HG03045 (cell line): ENCODE results near the gene GDF2.

Experiments
- ATAC-seq: cut with Tn5 transposase; IDR thresholded peaks from one replicate; pipeline ENCODE4 v1.9.1; 2021; ENCODE audit warnings: mild to moderate bottlenecking, moderate library complexity; ENCODE audit not compliant: unreplicated experiment

Gene GDF2

GRCh38 chr10:47350671-47351640, 28.7 kb downstream of the GDF2 start:
- no peak for ATAC-seq

DNA sequence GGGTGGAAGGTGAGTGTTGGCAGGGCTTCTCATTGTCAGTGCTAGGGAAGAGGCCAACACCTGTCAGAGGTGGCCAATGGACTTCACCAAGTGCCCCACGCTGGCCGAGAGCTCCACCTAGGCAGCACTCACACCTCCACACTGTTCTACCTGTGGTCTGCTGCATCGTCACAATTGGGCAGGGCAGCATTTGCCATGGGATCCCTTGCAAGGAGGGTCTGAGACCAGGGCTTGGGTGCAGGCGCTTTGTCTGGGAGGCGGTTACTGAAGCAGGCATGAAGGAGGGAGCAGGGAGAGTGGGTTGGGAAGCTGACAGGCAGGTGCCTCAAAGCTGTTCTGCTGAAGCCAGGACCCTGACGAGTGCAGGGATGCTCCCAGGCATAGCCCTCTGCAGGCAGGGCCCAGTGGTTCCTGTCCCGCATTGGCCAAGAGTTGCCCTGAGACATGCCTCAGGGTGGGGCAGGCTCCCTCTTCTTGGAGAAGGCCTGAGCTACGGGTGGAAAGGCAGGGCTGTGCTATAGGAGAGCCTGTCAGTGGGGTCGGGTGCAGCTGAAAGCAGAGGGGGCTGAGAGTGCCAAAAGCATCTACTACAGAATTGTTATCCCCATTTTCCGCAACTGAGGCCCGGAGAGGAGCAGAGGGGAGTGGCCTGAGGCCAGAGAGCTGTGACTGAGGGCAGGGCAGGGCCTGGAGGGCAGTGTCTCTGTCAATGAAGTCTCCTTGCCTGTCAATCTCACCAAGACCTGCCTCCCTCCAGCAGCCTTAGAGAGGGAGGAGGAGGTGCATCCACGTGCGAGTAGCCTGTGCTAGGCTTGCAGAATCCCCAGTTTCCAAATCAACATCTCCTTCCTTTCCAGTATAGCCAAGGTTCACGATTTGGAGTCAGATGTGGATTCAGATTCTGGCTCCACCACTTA, 29.9 kb downstream of the GDF2 start:
- no peak for ATAC-seq

GRCh38 chr10:47353351-47353750, 31.1 kb downstream of the GDF2 start:
- no peak for ATAC-seq

DNA sequence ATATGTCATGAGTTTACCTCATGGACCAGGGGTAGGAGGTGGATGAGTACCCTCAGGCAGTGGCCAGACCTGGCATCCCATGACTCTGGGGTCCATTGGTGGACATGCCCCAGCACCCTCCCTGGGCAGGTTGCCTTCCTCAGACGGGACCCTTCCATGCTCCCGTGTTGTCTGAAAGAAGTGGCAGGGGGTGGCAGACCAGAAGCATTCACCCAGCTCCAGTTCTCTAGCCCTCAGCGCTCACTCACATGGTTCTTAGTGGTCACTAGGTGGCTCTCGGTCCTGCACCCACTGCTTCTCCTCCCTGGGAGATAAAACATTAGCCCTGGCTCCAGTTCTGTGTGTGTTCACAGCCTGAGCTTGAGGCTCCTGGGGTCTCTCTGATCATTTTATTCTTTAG, 31.9 kb downstream of the GDF2 start:
- ATAC-seq = no peak

DNA sequence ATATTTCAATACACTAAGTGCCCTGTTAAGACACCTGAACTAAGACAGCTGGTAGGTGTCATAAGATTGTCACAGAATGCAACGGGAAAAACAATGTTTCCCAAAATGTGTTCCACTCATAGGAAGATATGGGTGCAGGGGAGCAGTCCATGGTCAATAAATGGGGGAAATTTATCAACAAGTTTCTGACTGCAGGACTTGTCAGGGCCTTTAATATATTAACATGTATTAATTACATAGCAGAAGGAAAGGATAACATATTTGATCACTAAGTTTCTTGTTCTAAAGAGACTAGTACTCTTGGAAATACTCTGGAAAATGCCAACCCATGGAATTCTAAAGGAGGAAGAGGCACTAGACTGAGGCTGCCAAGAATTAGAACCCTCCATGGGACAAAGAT, 32.6 kb downstream of the GDF2 start:
- no peak for ATAC-seq

DNA sequence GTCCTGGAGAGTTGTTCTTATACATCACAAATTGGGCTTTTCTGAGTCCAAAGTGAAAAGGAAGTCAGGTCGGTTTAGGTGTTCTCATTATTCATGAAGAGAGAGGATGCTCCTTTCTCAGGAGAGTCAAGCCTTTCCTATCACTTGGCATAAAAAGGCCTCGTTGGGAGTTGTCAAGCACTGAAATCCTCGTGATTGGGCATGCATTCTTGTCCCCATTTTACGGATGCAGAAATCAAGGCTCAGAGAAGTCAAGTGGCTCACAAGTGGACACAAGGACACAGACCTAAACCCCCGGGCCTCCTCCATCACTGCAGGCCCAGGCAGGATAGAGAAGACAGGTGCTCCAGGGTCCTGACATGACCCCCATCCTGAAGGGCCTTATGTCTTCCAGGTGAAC, 34.5 kb downstream of the GDF2 start:
- no peak for ATAC-seq

DNA sequence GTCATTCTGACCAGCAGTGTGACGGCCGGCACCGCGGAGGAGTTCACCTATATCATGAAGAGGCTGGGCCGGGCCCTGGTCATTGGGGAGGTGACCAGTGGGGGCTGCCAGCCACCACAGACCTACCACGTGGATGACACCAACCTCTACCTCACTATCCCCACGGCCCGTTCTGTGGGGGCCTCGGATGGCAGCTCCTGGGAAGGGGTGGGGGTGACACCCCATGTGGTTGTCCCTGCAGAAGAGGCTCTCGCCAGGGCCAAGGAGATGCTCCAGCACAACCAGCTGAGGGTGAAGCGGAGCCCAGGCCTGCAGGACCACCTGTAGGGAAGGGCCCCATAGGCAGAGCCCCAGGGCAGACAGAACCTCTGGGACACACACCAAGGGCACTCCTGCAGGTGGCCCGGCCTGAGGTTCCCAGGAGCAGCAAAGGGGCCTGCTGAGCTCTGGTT, 34.9 kb downstream of the GDF2 start:
- ATAC-seq = no peak

GRCh38 chr10:47357911-47358310, 35.7 kb downstream of the GDF2 start:
- ATAC-seq = no peak

GRCh38 chr10:47358457-47358856, 36.2 kb downstream of the GDF2 start:
- no peak for ATAC-seq

DNA sequence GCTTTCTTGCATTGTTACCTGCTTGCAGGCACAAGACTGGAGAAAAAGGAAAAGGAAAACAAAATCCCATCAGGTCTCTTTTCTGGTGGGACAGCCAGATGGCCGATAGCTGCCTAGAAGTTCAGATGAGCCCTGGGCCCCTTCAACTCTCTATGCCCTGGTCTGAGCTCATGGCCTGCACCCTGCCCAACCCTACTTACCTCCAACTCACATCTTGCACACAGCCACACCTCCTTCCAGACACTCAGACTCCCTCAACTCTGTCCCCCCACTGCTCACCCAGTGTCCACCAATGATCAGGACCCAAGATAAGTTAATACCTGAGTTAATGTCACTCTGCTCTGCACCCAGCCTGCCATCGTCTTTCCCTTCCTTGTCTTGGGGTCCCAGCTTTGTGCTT, 36.8 kb downstream of the GDF2 start:
- no peak for ATAC-seq

DNA sequence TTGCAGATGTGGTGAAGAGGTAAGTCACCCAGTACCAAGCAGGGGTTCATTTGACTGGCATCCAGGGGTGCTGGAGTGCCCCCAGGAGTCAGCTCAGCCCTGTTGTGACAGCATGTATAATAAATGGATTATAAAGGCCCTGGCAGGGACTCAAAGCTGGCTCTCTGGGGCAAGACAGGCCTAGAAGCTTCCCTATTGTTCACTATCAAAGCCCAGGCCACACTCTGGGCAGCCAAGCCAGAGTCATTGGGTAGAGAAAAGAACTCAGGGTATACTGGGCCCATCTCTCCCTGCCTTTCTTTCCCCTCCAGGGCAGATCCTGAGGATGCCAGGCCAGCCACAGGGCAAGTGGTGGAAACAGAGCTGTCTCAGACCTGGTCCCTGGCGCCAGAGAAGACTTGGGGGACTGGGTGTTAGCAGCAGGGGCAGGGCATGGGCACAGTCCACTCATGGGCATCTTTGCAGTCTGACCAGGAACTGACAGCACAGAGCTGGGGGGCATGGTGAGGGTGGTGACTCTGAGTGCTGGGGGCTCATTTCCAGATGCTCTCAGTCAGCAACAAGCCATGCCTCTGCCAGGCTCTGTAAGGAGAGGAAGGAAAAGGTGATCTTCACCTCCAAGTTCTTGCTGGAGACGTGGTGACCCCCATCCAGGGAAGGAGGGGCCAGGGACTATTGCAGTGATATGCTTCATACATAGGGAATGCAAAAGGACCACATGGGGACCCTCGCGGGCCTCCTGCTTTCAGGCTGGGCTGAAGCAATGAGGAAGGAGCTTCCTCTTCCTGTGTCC, 37.6 kb downstream of the GDF2 start:
- ATAC-seq = no peak

DNA sequence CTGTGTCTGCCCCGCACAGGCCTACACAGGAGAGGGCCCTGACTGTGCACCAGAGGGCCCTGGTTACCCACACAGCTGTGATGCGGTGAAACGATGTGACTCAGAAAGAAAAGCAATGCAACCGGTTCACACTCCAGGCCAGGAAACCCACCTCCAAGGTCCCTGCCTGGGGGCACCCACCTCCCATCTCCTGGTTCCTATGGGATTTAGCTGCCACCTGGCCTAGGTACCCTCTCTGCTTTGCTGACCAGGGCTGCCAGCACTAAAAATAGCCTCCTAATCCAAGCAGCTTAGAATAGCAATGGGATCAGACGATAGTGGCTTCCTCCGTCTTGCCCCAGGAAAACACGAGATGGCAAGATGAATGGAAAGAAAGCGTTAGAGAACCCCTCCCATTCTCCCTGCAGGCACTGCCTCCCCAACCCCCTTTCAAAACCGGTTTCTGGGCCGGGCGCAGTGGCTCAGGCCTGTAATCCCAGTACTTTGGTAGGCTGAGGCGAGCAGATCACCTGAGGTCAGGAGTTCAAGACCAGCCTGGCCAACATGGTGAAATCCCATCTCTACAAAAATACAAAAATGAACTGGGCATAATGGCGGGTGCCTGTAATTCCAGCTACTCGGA, 38.3 kb downstream of the GDF2 start:
- no peak for ATAC-seq

DNA sequence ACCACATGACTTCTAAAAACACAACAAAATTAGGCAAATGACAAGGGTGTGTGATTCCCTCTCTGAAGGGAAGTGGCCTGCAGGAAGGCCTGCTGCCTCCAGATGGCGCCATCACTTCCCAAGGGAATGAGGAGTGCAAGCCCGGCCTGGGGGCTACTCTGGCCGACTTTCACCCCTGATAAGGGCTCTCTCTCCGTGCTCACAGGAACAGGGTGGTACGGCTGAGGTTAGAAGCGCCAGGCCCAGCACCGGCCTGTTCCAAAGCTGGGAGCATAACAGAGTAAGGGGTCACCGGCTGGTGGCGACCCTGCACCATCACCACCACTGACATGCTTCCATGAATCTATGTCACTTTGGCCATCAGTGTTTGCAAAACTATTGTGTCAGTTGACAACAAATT, 39.0 kb downstream of the GDF2 start:
- no peak for ATAC-seq

GRCh38 chr10:47362199-47362598, 39.9 kb downstream of the GDF2 start:
- no peak for ATAC-seq

DNA sequence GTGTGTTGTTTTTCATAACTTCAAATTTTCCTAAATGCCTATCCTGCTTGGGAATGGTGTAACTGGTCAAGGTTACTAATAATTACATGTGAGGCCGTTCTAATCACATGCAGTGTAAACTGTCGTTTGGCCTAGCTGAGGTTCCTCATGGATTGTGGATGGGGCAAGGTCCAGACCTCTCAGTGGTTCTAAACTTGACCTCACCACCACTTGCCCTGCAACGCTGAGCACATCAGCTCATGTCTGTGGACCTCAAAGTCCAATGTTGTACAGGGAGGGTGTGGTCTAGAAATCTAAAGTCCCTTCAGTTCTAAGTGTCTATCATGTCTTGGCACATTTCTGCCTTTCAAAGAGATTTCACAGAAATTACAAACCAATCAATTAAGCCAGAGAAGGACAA, 41.5 kb downstream of the GDF2 start:
- ATAC-seq = no peak

- ATAC-seq = no peak
Measured at GRCh38 chr10:47364366-47364765, 42.1 kb downstream of the GDF2 start.

DNA sequence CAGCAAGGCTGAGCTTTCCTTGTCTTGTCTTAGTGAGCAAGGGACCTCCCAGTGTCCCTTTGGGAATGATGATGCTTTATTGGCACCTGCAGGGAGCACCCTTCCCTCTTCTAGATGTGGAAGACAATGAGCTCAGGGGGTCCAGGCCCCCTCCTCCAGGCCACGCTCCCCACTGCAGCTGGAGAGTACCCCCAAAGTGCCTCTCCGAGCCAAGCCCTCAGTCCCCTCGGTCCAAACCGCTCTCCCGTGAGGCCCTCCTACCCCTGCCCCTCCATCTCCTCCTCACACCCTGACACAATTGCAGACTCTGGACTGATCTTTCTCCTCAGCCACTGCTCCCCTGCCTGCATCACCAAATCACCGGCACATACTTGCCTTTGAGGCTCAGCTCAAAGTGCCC, 42.7 kb downstream of the GDF2 start:
- ATAC-seq = no peak

GRCh38 chr10:47365431-47366180, 43.4 kb downstream of the GDF2 start:
- ATAC-seq = no peak

DNA sequence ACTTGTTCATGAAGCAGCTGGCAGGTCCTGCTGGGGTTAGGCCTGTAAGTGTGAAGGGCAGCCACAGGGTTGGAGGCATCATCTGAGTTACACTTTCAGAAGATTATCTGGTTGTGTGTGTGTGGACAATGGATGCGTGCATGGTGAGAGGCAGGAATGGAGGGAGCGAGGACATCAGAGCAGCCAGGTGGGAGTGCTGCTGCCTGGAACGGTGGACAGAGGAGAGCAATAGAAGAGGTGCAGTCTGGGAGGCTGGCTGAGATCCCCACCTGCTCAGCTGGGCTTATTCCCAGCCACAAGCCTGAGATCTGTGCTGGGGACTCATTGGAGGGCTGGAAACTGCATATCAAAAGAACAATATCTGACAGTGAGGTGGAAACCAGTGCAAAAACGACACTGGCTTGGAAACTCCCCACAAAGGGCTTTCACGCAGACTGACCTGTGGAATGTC, 44.0 kb downstream of the GDF2 start:
- ATAC-seq = no peak
